HG03045 (cell line): ENCODE data around the gene TMCC3.
"Not testable (repeated sequence)": the region's sequence is repeated elsewhere in the genome, so short reads cannot be mapped to it uniquely, and the experiment has no call there.

Experiments used
- ATAC-seq: cut with Tn5 transposase; IDR thresholded peaks from one replicate; pipeline ENCODE4 v1.9.1; 2021; ENCODE audit warnings: mild to moderate bottlenecking, moderate library complexity; ENCODE audit not compliant: unreplicated experiment

TMCC3 gene

GRCh38 chr12:94604366-94604698, 46.0 kb downstream of the TMCC3 start:
- no peak for ATAC-seq

GRCh38 chr12:94603434-94604365, 46.7 kb downstream of the TMCC3 start:
- no peak for ATAC-seq

- ATAC-seq = no peak
Observed at GRCh38 chr12:94602024-94602423, 48.3 kb downstream of the TMCC3 start.

GRCh38 chr12:94601307-94601706, 49.0 kb downstream of the TMCC3 start:
- not testable (repeated sequence) for ATAC-seq

- ATAC-seq = no peak
Observed at GRCh38 chr12:94599189-94599588, 51.2 kb downstream of the TMCC3 start.

- no peak for ATAC-seq
Observed at GRCh38 chr12:94597268-94597667, 53.1 kb downstream of the TMCC3 start.

- no peak for ATAC-seq
Observed at GRCh38 chr12:94596596-94596995, 53.8 kb downstream of the TMCC3 start.

- no peak for ATAC-seq
Observed at GRCh38 chr12:94595152-94595551, 55.2 kb downstream of the TMCC3 start.

- no peak for ATAC-seq
Observed at GRCh38 chr12:94594443-94594825, 55.9 kb downstream of the TMCC3 start.

GRCh38 chr12:94593822-94594442, 56.4 kb downstream of the TMCC3 start:
- no peak for ATAC-seq

GRCh38 chr12:94592723-94593122, 57.6 kb downstream of the TMCC3 start:
- not testable (repeated sequence) for ATAC-seq

- ATAC-seq = no peak
Observed at GRCh38 chr12:94592080-94592479, 58.3 kb downstream of the TMCC3 start.

- no peak for ATAC-seq
Observed at GRCh38 chr12:94590428-94590827, 59.9 kb downstream of the TMCC3 start.

GRCh38 chr12:94589591-94590001, 60.8 kb downstream of the TMCC3 start:
- ATAC-seq = no peak

- ATAC-seq = no peak
Observed at GRCh38 chr12:94588346-94588745, 62.0 kb downstream of the TMCC3 start.

- no peak for ATAC-seq
Observed at GRCh38 chr12:94587266-94588241, 62.8 kb downstream of the TMCC3 start.

- no peak for ATAC-seq
Observed at GRCh38 chr12:94586589-94587259, 63.6 kb downstream of the TMCC3 start.

GRCh38 chr12:94585626-94586025, 64.7 kb downstream of the TMCC3 start:
- no peak for ATAC-seq

GRCh38 chr12:94584377-94584776, 66.0 kb downstream of the TMCC3 start:
- ATAC-seq = no peak

GRCh38 chr12:94582591-94582990, 67.8 kb downstream of the TMCC3 start:
- no peak for ATAC-seq
